ENCODE results near the gene STEAP1B. TPM values are rescaled to one million over a fixed set of nuclear protein-coding genes. Genes with fewer than 3 reads are reported as not detected.

STEAP1B gene
- 26.2 and 32.1 TPM in 2 replicates for total RNA-seq

GRCh38 chr7:22499888-22500689 is at the start of gene STEAP1B:
TSS of gene STEAP1B (minus strand) at chr7:22500188. CDS start at chr7:22494855, 5,333 bp downstream.

Other genes with a start within 250 kb of the STEAP1B start
- 3.4 and 4.3 TPM in 2 replicates for gene RAPGEF5, start 143.0 kb downstream of the STEAP1B start, total RNA-seq
- 21.2 and 33.1 TPM in 2 replicates for gene IL6, start 227.0 kb upstream of the STEAP1B start, total RNA-seq